ENCODE data around the gene TTLL1.
"Not testable (repeated sequence)": the region's sequence is repeated elsewhere in the genome, so short reads cannot be mapped to it uniquely, and the experiment has no call there.

The TTLL1 gene

DNA sequence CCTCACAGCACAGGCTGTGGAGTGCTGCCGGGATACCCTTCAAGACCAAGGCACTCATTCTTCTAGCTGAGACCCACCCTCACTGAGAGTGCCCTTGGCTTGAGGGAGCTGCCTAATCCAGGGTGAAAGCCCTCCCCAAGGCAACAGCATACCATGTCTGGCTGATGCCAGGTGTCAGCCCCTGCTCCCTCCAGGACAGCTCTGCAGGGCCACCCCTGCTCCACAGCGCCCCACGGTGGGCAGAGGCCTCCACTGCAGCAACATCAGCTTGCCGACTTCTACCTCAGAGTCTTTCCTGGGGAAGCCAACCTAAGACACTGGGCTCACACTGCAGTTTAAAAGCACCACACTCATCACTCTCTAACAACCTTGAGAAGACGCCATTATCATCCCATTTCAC is 29.0 kb downstream of the TTLL1 start:
- DNase-seq: peak in 3 of 6 experiments; percentile 8 to 16 (median 12)

DNA sequence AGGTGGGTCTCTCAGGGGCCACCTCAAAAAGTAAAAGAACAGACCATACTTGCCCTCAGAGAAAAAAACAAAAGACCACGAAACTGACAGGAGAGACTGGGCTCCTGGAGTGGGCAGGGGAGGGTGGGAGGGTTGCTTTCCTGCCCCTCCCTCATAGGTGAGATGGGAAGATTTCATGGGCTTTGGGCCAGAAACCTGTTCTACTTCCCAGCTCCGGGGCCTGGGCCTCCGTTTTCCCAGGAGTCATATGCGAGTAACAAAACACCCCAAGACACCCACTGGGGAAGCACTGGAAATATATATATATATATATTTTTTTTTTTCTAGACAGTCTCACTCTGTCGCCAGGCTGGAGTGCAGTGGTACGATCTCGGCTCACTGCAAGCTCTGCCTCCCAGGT is 31.6 kb downstream of the TTLL1 start:
- no peak for DNase-seq

DNA sequence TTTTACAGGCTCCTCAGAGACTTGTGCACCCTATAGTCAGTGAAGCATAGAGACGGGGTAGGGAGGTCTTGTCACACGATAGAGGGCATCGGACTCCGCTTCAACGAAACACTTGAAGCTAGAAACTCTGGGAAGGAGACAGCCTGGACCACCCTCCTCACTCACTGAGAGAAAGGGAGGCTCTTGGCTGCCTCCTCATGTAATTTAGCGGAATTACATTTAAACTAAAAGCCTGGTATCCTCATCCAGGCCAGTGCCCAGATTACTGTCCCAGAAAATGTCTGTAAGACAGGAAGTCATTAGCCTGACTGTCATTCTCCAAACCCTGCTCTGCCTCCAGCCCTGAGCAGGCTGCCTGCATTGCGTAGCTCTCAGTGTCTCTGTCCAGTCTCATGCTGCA is 36.0 kb downstream of the TTLL1 start:
- no peak for DNase-seq

DNA sequence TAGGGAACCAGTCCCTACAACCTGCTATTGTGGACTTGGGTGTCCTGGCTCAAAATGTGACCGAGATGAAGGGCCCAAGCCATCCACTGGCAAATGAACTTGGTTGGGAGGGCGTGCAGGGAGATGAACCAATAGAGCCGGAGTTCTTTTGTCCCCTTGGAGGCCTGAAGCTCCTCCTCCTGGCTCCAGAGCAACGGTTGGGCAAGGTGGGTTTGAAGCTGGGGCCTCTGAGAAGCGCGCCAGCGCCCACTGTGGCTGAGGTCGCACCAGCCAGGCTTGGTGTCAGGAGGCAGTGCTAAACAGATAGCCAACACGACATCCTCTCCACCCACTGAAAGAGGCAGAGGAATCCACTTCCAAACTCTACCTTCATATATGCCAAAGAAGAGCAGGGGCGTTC is 38.2 kb downstream of the TTLL1 start:
- no peak for DNase-seq

DNA sequence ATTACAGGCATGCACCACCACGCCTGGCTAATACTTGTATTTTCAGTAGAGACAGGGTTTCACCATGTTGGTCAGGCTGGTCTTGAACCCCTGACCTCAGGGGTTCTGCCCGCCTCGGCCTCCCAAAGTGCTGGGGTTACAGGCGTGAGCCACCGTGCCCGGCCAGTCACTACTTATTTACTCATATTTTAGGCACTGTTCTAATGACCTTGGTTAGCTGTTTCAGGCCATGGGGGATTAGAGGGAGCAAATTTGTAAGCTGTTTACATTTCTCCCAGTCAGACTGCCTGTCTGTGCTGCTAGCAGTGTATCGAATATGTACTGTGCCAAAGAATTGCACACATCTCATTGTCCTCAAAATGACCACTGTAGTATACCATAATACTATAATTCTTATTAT is 41.6 kb downstream of the TTLL1 start:
- DNase-seq: no peak

DNA sequence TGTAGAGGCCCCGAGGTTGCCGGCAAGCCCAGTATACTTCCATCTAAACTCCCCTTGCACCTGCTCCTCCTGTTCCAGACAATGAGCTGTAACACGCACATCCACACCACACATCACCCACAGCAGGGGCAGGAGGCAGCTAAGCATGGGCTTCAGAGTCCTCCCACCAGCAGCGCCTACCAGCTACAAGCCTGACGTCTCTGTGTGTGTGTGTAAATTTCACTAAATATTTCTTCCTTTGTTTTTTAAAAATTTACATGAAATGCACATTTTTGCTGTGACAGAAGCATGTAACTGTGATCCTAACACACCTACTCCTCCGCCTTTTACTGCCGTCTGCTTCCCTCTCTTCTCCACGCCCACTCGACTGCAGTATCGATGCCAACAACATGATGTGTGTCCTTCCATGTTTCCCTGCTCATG is 44.9 kb downstream of the TTLL1 start:
- no peak for DNase-seq

DNA sequence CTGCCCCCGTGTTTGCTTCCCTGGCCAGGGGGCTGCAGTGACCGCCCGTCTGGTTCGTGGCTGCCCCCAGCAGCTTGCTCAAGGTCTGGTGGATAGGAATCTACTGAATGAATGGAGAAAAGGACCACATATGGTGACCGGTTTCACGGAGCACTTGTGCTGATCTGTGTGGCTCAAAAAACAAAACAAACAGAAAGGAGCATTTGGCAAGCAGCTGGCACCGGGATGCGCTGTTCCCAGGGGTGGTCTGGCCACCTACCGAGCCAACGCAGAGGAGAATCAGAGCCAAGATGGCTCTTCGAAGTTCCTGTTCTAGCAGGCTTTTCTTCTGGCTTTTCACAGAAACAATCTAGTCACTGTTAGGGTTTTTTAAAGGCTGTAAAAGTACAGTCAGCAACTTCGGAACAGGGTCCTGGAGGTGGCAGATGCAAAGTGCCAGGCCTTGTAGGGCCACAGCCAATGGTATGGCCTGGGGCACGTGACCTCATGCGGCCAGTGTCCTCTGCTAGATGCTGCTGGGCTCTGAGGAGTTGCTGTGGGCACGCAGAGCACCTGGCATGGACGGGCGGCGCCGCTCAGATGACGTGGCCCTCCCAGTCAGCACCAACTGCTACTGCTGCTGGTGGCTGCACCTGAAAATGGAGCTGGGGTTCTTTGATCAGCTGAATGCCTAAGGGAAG is 47.0 kb downstream of the TTLL1 start:
- DNase-seq: no peak

DNA sequence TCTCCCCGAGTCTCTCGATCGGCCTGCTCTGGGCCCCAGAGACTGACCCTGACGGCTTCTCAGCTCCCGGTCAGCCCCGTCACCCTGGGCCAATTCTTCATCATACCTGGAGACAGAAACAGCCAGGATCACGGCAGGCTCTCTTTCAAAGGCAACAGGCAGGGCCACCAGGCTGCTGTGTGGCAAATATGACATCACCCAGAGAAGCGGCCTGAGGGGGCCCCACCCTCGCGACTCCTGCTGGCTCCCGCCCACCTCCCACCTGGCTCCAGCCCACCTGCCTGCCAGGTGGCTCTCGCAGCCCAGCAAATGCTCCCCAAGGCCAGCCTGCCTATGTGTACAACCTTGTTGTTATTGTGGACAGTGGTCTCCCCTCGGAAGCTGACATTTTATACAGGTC is 49.4 kb downstream of the TTLL1 start:
- DNase-seq: no peak

DNA sequence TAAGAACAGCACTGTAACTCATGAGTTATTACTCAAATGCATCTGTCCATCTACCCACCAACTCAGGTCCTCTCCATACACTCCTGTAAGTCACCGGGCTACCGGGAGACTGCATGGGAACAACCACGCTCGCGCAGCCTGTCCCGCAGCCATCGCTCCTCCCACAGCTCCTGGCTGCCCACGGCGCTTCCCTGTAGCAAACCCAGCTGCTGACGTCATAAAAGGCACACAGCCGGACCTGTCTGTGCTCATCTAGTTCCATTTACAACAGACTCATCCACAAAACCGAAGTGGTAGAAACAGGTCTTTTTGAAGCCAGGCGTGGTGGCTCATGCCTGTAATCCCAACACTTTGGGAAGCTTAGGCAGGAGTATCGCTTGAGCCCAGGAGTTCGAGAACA is 50.9 kb downstream of the TTLL1 start:
- no peak for DNase-seq

DNA sequence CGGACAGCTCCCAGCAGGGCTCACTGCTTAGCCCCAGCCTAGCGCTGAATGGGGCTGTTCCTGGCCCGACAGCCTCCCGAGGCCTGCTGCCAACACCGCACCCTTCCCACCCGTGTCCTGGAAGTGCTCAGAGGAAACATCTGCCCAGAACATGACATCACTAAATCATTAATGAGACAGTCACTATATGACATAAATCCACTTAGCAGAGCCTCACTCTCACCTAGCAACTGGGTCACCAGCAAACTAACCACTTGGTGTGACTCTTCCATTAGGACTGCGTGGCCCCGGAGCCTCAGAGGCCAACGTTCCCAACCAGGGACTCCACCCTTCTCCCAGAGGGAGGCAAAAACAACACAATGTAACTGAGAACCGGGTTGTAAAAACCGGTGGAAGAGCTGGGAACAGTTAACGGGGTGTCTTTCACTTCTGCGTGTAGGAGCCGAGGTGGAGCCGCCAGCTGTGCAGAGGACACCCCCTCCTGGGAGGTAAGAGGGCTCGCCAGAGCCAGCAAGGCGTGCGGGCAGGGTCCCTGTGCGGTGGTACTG is 52.8 kb downstream of the TTLL1 start:
- no peak for DNase-seq

DNA sequence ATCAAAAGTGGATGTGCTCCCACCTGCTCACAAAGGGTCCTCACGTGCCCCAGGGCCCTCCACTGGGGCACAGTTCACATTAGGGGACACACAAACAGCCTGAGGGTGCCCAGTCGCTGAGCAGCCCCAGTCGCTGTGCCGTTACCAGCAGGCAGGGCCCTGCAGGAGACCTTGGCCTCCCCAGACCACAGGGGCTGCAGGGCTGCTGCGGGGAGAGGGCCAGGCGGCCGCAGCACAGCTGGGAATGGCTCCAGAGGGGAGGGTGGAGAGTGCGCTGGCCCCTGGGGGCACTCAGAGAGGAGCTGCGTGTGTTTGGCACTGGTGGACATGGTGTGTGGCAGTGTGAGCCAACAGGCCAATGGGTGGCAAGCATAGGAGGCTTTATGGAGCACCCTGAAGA is 53.9 kb downstream of the TTLL1 start:
- no peak for DNase-seq

DNA sequence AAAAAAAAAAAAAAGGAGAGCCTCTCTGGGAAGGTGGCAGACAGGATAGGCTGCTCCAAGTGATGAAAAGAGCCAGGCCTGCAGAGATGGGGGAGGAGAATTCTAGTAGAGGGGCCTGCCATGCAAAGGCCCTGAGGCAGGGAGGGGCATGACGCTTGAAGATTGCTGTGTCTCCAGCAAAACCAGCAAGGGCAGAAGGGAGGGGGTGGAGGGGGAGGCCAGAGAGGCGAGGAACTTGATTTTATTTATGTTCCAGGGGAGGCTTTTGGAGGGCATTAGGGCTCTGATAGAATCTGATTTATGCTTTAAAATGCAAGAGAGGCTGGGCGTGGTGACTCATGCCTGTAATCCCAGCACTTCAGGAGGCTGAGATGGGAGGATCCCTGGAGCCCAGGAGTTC is 57.6 kb downstream of the TTLL1 start:
- DNase-seq: no peak

DNA sequence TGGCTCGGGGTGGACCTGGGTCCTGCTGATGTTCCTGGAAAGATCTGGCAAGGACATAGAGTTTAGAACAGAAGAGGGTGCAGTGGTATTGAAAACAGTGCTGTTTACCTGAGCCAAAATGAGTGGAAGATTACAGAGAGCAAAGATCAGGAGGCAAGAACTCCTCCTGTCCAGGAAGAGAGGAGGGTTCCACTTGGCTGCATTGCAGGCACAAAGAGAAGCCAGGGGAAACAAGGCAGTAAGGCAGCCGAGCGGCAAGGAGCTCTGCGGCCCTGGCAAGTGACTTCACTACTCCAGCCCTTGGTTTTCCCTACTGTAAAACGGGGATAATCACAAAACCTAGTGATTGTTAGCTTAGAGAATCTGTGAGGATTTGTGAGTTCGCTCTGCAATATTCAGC is 70.6 kb downstream of the TTLL1 start:
- DNase-seq: no peak

DNA sequence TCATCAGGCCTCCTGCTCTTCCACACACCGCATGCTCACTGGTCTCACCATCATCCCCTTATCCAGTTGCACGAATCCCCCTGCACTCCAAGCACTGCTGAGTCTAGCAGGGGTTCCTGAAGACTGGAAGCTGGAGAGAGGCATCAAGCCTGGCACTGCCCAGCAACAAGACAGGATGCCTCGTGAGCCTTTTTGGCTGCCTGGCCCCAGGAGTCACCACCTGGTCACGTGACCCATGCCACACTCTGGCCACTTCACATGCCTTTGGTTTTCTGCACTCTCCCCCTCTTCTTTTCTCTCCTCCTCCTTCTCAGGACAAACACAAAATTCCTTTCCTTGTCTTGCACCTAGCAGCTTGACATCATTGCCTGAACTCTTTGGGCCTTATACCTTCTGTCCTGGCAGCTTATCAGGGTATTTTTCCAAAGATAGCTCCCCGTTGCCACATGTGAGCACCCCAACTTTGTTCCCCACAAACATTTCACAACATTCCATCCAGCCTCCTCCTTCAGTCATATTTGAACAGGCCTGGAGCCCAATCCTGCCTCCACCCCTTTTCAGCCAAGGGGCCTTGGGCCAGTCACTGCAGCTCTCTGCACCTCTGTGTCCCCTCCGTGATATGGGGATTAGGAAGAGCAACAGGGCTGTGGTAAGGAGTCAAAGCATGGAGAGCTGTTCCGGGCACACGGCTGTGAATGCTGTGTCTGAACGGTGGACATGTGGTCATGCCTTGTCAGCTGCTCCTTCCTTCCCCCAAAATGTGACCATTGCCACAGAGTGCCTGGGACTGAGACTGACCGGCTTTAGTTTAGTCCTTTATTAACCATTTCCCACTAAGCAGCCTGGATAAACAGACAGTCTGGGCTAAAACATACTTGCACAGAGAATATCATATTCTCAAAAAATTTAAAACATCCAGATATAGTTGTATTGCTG is 71.4 kb downstream of the TTLL1 start:
- DNase-seq: no peak

DNA sequence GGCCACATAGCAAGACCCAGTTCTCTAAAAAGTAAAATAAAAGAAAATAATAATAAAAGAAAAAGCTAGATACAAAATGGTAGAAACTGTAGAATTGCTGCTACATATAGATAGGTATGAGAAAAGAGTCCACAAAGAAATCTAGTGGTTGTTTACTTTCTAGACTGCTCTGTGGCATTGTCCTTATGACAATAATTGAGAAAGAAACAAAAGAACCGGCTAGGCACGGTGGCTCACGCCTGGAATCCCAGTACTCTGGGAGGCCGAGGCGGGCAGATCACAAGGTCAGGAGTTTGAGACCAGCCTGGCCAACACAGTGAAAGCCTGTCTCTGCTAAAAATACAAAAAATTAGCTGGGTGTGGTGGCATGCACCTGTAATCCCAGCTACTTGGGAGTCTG is 73.0 kb downstream of the TTLL1 start:
- not testable (repeated sequence) for DNase-seq

DNA sequence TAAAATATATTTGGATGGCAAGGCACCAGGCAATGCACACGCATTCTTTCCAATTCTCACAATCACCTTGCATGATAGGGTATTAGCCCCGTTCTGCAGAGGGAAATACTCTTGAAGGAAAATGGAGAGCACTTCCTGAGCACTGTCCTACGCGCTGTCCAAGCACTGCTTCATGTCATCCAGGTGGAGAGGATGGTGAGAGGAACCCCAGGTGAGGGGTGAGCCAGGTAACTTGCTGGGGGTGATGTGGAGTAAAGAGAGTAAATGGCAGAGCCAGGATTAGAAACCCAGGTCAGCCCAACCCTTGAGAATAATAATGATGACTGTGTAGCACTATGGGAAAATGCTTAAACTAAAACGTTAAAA is 73.5 kb downstream of the TTLL1 start:
- no peak for DNase-seq

DNA sequence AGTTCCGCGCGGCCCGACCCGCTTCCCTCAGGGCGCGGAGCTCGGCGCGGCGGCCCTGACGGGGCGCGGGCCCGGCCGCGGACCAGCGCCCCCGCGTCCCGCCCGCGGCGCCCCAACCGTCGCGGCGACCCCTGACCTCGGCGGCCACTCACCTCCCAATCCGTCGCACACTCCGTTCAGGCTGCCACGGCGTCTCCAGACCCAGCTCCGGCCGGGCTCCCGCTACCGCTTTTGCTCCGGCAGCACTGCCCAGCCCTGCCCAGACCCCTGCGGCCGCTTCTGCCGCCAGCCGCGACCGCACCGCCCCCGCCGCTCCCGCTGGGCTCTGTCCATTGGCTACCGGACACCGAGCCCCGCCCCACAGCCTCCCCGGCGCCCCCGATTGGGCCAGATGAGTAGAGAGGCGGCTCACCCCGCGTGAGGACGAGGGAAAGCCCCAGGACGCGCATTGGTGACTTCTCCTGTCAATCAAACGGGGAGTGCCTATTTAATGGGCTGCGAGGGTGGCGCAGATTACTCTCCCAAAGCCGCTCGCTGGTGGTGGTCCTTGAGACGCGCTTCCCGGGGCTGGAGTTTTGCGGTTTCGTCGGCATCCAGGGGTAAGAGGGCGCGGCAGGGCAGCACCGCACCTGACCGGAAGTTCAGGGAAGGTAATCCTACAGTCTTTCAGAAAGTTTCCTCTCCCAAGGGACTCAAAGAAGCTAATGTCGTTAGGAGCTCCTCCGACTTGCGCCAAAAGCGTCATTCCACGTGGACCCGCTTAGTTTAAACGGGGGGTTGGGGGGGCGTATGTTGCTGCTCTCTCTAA is 74.1 kb downstream of the TTLL1 start, which contains the start of gene PACSIN2:
Gene PACSIN2 (minus strand): TSS at position 281 of the 808 bp plus-strand sequence. CDS start 103,069 bp downstream, outside the sequence.
- peak; percentile 96 to 98 (median 97) for DNase-seq

DNA sequence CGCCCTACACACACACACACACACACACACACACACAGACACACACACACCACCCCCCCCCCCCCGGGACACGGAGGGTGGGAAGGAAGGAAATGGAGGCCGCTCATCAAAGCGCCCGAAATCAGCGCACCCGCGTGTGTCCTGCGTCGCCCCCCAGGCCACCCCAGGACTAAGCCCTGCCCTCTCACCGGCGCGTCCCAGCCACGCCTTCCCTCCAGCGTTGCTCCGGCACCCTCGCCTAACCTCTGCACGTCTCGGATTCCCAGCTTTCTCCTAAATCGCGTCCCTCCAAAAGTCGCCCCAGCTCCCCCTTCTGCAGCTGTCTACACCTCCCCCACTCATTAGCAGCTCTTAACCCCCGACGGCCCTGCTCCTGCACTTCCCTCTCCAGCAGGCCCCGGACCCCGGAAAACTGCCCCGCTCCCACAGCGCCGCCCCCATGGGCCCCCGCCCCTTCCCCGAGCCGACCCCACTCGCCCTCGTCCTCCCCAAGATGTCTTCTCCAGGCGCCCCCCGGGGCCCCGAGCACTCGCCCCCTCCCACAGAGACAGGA is 74.8 kb downstream of the TTLL1 start:
- peak; percentile 18 to 60 (median 44) for DNase-seq

DNA sequence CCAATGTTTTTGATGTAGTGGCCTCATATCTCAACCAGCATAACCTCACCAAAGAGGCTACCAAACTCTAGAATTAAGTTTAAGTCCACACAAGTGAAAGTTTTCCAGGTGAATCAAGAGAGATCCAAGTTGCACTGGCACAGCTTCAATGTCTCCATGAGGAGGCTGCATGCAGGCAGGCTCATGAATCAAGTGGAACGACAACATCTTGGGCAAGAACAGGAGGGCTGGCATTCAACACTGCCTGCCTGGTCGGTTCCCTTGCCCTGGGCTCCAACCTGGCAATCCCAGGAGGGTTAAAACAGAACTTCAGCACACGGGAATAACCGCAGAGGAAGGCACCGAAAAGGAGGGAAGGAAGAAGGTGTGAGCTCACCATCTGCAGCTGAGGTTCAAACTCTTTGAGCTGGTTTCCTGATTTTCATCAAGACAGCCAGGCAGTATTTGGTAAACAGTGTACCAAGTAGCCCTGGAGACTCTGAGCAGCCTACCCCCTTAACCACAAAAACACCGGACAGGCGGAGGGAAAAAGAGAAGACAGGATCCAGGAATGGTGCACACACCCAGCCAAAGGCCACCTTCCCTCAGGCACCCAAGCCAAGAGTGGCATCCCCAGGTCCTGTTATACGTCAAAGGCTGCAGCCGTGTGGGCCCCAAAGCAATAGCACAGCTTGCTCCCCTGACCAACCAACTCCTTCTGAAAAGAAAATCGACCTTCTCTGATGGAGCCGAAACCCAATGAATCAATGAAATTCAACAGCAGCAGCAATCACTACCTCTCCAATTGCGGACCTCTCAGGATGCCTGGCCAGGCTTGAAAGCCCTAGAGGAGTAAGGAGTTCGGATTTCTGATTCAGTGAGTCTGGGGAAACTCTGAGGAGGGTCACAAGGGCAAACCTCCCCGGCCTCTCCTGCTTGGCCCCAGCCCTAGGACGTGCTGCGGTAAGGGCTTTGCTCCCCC is 75.6 kb downstream of the TTLL1 start:
- peak in 1 of 6 experiments; percentile 37 for DNase-seq

DNA sequence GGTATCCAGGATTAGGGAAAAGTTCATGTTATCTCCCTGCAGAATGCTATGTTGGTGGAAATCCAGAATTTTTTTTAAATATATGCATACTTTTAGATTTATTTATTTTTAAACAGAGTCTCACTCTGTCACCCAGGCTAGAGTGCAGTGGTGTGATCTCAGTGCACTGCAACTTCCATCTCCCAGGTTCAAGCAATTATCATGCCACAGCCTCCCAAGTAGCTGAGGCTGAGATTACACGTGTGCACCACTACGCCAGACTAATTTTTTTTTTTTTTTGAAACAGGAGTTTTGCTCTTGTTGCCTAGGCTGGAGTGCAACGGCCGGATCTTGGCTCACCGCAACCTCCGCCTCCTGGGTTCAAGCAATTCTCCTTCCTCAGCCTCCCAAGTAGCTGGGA is 76.8 kb downstream of the TTLL1 start:
- no peak for DNase-seq

DNA sequence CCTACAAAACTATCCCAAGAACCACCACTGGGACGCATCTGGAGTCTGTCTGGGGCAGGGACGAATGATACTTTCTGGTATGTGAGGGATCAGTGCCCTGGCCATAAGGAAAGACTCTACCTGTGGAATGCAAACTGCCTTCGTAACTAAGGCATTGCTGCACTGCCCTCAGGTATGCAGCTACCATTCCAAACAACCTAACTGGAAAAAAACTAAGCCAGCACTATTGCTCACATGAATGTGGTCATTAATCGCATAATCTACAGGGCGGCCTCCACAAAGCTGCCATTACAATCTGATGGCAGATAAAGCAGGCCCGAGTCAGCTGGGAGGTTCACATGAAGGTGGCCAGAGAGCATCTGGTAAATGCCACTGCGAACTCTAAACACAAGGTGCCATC is 78.1 kb downstream of the TTLL1 start:
- no peak for DNase-seq

Data from stimulated activated naive CD4-positive, alpha-beta T cell (primary cell).